ENCODE measurements around the gene MS4A4A.

Gene MS4A4A

GRCh38 chr11:60347084-60347797 lies 66.8 kb downstream of the MS4A4A start:
- DNase-seq = no peak
- H3K27me3 ChIP-seq (replicated peaks) = no peaks in the 10 kb centered on the region
- in situ Hi-C loops (cut with HindIII; ENCODE audit: low pct_ligation_motif_present, low sequenced_read_pairs) = no loop called here
- no peak for TF ChIP-seq CTCF (IDR thresholded peaks at IDR 0.05; ENCODE audit: low read depth, low read length, missing control alignments)
- H3K27ac ChIP-seq = no peak overlapping the region
- H3K36me3 ChIP-seq (replicated peaks) = no peaks in the 10 kb centered on the region
- H3K4me3 ChIP-seq (ENCODE audit: low read depth, low read length) = no peak overlapping the region

- no peaks in the 10 kb centered on the region for H3K27me3 ChIP-seq (replicated peaks)
- in situ Hi-C loops (cut with HindIII; ENCODE audit: low pct_ligation_motif_present, low sequenced_read_pairs) = no loop called here
- no peak for DNase-seq
- no peaks in the 10 kb centered on the region for H3K36me3 ChIP-seq (replicated peaks)
- no peak overlapping the region for H3K4me3 ChIP-seq (ENCODE audit: low read depth, low read length)
- no peak overlapping the region for H3K27ac ChIP-seq
- no peak for TF ChIP-seq CTCF (IDR thresholded peaks at IDR 0.05; ENCODE audit: low read depth, low read length, missing control alignments)
Measured at GRCh38 chr11:60348116-60348515, 67.7 kb downstream of the MS4A4A start.

- no peaks in the 10 kb centered on the region for H3K27me3 ChIP-seq (replicated peaks)
- no peak overlapping the region for H3K27ac ChIP-seq
- H3K4me3 ChIP-seq (ENCODE audit: low read depth, low read length) = no peak overlapping the region
- DNase-seq = no peak
- no peaks in the 10 kb centered on the region for H3K36me3 ChIP-seq (replicated peaks)
- TF ChIP-seq CTCF (IDR thresholded peaks at IDR 0.05; ENCODE audit: low read depth, low read length, missing control alignments) = no peak
- in situ Hi-C loops (cut with HindIII; ENCODE audit: low pct_ligation_motif_present, low sequenced_read_pairs) = no loop called here
Measured at GRCh38 chr11:60349990-60350389, 69.5 kb downstream of the MS4A4A start.

- in situ Hi-C loops (cut with HindIII; ENCODE audit: low pct_ligation_motif_present, low sequenced_read_pairs) = no loop called here
- no peak overlapping the region for H3K27ac ChIP-seq
- H3K27me3 ChIP-seq (replicated peaks) = no peaks in the 10 kb centered on the region
- no peak for TF ChIP-seq CTCF (IDR thresholded peaks at IDR 0.05; ENCODE audit: low read depth, low read length, missing control alignments)
- no peak for DNase-seq
- no peaks in the 10 kb centered on the region for H3K36me3 ChIP-seq (replicated peaks)
- H3K4me3 ChIP-seq (ENCODE audit: low read depth, low read length) = no peak overlapping the region
Measured at GRCh38 chr11:60357771-60358170, 77.3 kb downstream of the MS4A4A start.
